ENCODE data around the gene SDF4. TPM values are rescaled to one million over a fixed set of nuclear protein-coding genes. Genes with fewer than 3 reads are reported as not detected.

SDF4 gene
- polyA plus RNA-seq, 3 donors, result 134 to 147 (median 135) TPM

DNA sequence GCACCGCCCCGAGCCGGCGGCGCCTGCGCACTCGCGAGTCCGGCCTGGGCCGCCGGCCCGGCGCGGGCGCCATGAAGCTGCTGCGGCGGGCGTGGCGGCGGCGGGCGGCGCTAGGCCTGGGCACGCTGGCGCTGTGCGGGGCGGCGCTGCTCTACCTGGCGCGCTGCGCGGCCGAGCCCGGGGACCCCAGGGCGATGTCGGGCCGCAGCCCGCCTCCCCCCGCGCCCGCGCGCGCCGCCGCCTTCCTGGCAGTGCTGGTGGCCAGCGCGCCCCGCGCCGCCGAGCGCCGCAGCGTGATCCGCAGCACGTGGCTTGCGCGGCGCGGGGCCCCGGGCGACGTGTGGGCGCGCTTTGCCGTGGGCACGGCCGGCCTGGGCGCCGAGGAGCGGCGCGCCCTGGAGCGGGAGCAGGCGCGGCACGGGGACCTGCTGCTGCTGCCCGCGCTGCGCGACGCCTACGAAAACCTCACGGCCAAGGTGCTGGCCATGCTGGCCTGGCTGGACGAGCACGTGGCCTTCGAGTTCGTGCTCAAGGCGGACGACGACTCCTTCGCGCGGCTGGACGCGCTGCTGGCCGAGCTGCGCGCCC, 501 bp upstream of the SDF4 start, which contains the start of gene B3GALT6:
TSS of gene B3GALT6 (plus strand) at position 30 of the 588 bp plus-strand sequence. CDS start at position 72, 42 bp downstream.
- no peak for DNase-seq

GRCh38 chr1:1230656-1231399, 973 bp downstream of the SDF4 start:
- DNase-seq, result no peak

DNA sequence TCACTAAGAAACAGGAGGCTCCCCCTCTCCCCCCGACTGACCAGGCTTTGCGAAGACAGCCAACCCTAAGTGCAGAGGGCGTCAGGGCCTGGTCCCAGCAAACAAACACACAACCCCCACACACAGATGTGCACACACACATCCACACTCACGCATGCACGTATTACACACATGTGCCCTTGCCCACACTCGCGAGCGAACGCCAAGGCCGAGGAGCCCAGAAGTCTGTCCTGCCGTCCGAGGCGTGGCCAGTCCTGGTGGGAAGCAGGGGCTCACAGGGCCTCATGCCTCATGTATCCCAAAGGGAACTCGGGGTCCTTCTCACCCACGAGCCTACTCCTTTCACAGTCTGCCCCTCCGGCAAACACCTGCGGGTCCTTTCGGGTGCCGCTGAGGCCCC, 2.0 kb downstream of the SDF4 start:
- DNase-seq, result no peak

GRCh38 chr1:1228596-1229321, 3.0 kb downstream of the SDF4 start:
- no peak for DNase-seq

- no peak for DNase-seq
Measured at GRCh38 chr1:1228187-1228586, 3.6 kb downstream of the SDF4 start.

GRCh38 chr1:1227386-1227785, 4.4 kb downstream of the SDF4 start:
- DNase-seq, result no peak

DNA sequence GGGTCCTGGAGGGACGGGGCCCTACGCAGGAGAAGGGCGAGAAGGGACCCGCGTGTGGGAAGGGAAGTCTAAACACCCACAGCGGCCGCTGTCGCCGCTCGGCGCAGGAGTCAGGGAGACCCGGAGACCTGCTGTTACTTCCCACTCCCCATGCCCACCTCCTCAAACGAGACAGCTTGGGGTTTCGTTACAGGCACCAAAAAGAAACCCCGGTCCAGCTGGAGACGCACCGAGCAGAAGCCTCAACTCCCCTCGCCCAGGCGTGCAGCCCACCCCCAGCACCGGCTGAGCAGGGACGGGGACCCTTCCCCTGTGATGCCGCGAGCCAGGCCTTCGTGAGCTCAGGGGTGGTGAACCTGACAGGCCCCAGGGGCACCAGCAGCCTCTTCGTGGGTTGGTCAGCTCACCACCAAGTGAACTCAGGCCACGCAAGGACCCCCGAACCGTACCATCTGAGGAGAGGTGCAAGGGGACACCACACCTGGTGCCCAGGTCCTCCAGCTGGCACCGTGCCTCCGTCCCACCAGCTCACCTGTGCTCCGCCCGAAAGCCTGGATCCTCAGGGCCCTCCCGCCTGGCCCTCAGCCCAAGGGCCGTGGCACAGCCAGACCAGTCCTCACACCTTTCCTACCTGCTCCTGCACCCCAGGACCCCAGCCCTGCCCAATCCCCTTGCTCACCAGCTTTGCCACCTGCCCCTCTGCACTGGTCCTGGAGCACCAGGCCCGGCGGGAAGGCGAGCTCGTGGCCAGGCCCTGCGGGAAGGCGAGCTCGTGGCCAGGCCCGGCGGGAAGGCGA, 5.0 kb downstream of the SDF4 start:
- DNase-seq, result no peak

GRCh38 chr1:1225913-1226312, 5.9 kb downstream of the SDF4 start:
- DNase-seq, result no peak

- DNase-seq, result no peak
Measured at GRCh38 chr1:1225238-1225845, 6.5 kb downstream of the SDF4 start.

DNA sequence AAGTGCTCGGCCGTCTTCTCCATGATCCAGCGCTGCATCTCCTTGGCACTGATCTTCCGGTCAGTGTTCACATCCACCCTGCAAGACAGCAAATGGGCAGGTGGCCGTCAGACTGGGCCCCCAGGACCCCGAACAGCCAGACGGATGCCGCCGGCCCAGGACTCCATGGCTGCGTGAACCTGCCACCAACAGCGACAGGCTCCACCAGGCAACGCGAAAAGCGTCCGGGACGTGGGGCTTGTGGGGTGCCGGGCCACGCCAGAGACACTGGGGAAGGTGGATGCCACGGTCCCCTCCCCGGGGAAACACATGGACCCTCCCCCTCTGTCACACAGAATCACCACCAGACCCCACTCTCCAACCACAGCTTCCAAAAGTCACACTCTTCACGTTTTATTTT, 7.9 kb downstream of the SDF4 start:
- DNase-seq, result no peak

DNA sequence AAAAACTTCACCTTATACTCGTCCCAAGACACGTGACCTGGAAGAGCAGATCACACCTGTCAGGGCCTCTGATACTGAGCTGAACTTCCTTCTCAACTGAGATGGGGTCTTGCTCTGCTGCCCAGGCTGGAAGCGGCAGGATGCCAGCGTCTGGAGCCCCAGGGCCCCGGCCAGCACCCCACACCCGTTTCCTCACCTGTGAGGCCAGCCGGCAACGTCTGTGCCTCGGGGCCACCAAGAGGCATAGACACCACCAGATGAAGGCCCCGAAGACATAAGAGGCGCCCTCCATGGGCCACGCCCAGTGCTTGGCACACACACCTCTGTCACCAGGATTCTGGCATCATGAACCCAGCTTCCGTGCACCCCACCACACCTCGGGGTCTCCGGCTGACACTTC, 8.5 kb downstream of the SDF4 start:
- no peak for DNase-seq

DNA sequence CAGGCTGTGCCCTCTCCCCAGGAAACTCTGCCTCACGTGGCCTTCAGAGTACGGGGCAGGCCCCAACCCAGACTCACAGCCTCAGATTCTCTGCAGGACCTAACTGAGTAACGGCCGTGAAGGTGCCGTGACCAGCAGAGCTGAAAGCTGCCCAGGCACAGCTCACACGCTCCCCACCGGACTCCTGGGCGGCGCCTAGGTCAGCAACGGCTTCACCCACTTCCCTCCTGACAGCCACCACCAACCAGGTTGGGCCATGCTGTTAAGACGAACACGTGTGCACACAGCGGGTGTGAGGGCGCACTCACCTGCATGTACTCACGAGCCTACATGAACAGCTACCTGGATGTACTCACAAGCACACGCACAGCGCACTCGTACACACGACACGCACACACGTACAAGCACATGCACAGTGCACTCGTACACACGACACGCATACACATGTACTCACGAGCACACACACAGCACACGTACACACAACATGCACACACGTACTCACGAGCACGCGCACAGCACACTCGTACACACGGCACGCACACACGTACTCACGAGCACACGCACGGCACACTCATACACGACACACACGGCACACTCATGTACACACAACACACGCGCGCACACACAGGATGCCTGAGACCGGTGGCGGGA, 9.1 kb downstream of the SDF4 start:
- DNase-seq, result no peak

- DNase-seq, result no peak
Measured at GRCh38 chr1:1221887-1222574, 9.8 kb downstream of the SDF4 start.

GRCh38 chr1:1220197-1220596, 11.6 kb downstream of the SDF4 start:
- no peak for DNase-seq

GRCh38 chr1:1219341-1219740, 12.5 kb downstream of the SDF4 start:
- no peak for DNase-seq

GRCh38 chr1:1218524-1219200, 13.1 kb downstream of the SDF4 start:
- no peak for DNase-seq

DNA sequence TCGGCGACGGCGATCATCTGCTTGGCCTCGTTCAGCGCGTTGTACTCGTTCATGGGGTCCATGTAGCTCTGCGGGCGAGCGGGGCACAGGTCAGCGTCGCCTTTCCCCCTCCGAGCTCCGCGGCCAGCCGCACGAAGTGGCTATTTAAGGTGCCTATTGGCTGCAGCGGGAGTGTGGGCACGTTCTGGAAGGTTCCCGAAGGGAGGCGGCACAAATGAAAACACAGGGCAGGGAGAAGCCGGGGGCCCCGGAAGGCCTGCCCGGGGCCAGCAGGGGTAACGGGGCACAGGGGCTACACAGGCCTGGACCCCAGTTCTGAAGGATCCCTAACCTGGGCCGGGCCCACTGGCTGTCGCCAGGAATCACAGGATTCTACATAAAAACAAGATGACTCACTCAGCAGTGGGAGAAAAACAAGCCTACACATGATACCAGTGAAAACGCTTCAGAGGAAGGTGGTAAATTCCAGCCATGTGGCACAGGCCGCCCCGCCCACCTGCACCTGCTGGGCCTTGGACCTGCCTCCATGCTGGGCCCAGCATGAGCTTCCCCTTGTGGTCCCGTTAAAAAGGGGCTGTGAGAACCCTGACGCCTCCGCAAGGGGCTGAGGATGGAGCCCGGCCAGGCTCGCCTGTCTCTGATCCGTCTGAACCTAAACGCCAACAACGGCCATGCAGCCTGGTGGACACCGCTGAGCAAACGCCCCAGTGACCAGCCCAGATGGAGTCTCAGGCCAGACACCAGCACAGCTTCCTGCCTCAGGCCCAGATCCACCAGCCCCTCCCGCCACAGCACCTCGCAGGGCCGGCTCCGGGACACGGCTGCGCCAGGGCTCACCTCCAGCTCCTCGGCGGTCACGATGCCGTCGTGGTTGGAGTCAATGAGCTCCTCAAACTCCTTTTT, 13.9 kb downstream of the SDF4 start:
- DNase-seq, result no peak

- no peak for DNase-seq
Measured at GRCh38 chr1:1216770-1217620, 14.8 kb downstream of the SDF4 start.
